Thyroid gland (tissue), 4 donors: ENCODE data around the gene CPD.

Source experiments
- POLR2A ChIP-seq, 2 donors: fragments of 450-650 bp; IDR thresholded peaks; one replicate each; pipeline ENCODE4 v1.6.1; 2017; ENCODE audit warnings: antibody characterized with exemption in 2 of 2, mild to moderate bottlenecking in 2 of 2, moderate library complexity in 1 of 2
- TF ChIP-seq, protein P1 (sequence below), 6 experiments: fragments of 200-600 bp in 3 of 6; fragments of 450-650 bp in 3 of 6; sonication (generic) in 3 of 6; IDR thresholded peaks; one replicate each; pipeline ENCODE4 v1.5.1; 2016 to 2019; ENCODE audit warnings: antibody characterized with exemption in 6 of 6, mild to moderate bottlenecking in 2 of 6, inconsistent platforms in 1 of 6, moderate library complexity in 1 of 6

DNA sequence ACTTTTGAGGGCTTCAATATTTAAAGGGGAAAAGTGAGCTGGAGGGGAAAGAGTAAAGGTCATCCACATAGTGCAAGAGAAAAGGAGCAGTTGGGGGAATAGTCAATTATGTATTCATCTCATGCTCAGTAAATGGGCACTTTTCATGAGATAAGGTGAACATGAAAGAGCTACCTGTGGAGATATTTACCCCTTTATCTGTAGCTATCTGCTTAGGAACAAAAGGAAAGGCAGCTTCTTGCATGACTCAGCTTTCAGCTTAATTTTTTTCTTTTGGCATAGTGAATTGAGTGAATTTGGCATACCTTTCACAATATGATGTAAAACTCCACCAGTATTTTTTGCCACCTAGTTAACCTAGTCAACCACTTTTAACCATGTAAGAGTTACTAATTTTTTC lies 26.4 kb downstream of the CPD start:
- TF ChIP-seq, protein P1, sequence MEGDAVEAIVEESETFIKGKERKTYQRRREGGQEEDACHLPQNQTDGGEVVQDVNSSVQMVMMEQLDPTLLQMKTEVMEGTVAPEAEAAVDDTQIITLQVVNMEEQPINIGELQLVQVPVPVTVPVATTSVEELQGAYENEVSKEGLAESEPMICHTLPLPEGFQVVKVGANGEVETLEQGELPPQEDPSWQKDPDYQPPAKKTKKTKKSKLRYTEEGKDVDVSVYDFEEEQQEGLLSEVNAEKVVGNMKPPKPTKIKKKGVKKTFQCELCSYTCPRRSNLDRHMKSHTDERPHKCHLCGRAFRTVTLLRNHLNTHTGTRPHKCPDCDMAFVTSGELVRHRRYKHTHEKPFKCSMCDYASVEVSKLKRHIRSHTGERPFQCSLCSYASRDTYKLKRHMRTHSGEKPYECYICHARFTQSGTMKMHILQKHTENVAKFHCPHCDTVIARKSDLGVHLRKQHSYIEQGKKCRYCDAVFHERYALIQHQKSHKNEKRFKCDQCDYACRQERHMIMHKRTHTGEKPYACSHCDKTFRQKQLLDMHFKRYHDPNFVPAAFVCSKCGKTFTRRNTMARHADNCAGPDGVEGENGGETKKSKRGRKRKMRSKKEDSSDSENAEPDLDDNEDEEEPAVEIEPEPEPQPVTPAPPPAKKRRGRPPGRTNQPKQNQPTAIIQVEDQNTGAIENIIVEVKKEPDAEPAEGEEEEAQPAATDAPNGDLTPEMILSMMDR (IDR thresholded peaks at IDR 0.05): no peak
- TF ChIP-seq POLR2A (IDR thresholded peaks at IDR 0.05): no peak
